CD4-positive, alpha-beta T cell (primary cell): ENCODE data around the gene NREP. TPM values are rescaled to one million over a fixed set of nuclear protein-coding genes. Genes with fewer than 3 reads are reported as not detected.

Experiments used
- ATAC-seq: fragments of 200-7000 bp; cut with Tn5 transposase; one replicate; pipeline ENCODE4 v1.10.0; 2022; ENCODE audit warnings: mild to moderate bottlenecking; ENCODE audit not compliant: poor library complexity
- CTCF ChIA-PET: fragments of 350-600 bp; sonication (Branson Sonifier 250); formaldehyde crosslinking; loops from one replicate; lab custom pipeline; 2021; ENCODE audit warnings: antibody characterized with exemption, inconsistent platforms; lab: Charles Lee
- POLR2A ChIA-PET: fragments of 350-600 bp; sonication (Branson Sonifier 250); formaldehyde crosslinking; loops from one replicate; lab custom pipeline; 2021; ENCODE audit warnings: antibody characterized with exemption, inconsistent platforms; lab: Charles Lee
- DNase-seq, 14 experiments: peaks; one replicate each; pipeline ENCODE4 v3.0.0-alpha.2; 2013 to 2020; ENCODE audit warnings: mixed read lengths in 2 of 14
- H3K27ac ChIP-seq, 2 donors: one replicate each; pipeline versions ENCODE4 v1.5.1 to v1.7.0; 2013; ENCODE audit warnings: low read length in 2 of 2, low read depth in 1 of 2, mild to moderate bottlenecking in 1 of 2
- H3K27me3 ChIP-seq, 2 experiments: 1 replicate in 1 of 2; 2 replicates in 1 of 2; pipeline versions ENCODE4 v1.6.1 to v1.7.0; 2013; ENCODE audit warnings: low read length in 2 of 2, control low read depth in 1 of 2, mild to moderate bottlenecking in 1 of 2, moderate library complexity in 1 of 2; ENCODE audit not compliant: insufficient read depth in 2 of 2, control insufficient read depth in 1 of 2
- H3K36me3 ChIP-seq: one replicate; pipeline ENCODE4 v1.6.1; 2013; ENCODE audit warnings: low read length, control low read depth; ENCODE audit not compliant: insufficient read depth
- H3K4me1 ChIP-seq: one replicate; pipeline ENCODE4 v1.6.1; 2013; ENCODE audit warnings: low read length, control low read depth; ENCODE audit not compliant: insufficient read depth
- H3K4me3 ChIP-seq: one replicate; pipeline ENCODE4 v1.5.1; 2013; ENCODE audit warnings: mild to moderate bottlenecking, low read length, moderate library complexity
- H3K9me3 ChIP-seq, 2 experiments: 1 replicate in 1 of 2; 2 replicates in 1 of 2; pipeline versions ENCODE4 v1.6.1 to v1.7.0; 2013; ENCODE audit warnings: low read length in 2 of 2, mild to moderate bottlenecking in 2 of 2, control low read depth in 1 of 2, moderate library complexity in 1 of 2; ENCODE audit not compliant: control insufficient read depth in 1 of 2, insufficient read depth in 1 of 2
- H3K27ac Mint-ChIP-seq: one replicate; pipeline ENCODE4 v1.8.0; 2020; ENCODE audit warnings: mixed read lengths
- H3K27me3 Mint-ChIP-seq: one replicate; pipeline ENCODE4 v1.8.0; 2021; ENCODE audit warnings: mixed read lengths
- H3K36me3 Mint-ChIP-seq: one replicate; pipeline ENCODE4 v1.8.0; 2021; ENCODE audit warnings: low read depth, mixed read lengths
- H3K4me1 Mint-ChIP-seq: one replicate; pipeline ENCODE4 v1.8.0; 2021; ENCODE audit warnings: low read depth, mixed read lengths
- H3K4me3 Mint-ChIP-seq: one replicate; pipeline ENCODE4 v1.8.0; 2020; ENCODE audit warnings: mild to moderate bottlenecking, mixed read lengths
- H3K9me3 Mint-ChIP-seq: one replicate; pipeline ENCODE4 v1.8.0; 2020; ENCODE audit warnings: mixed read lengths
- intact Hi-C, 2 experiments: fragments of 100-400 bp; cut with DNase I in 1 of 2; cut with micrococcal nuclease in 1 of 2; formaldehyde crosslinking; loops; one replicate each; pipeline versions ENCODE4 v1.15.1 to v1.9.0; 2023 to 2025; cut with DNase I, micrococcal nuclease
- total RNA-seq, 174 experiments: library from RNA in 2 of 174; stranded (reverse) in 2 of 174; gene quantifications; one replicate each; pipeline ENCODE4 v1.2.3 and lab custom pipeline; 2021 to 2026
- TF ChIP-seq, protein P1 (sequence below): fragments of 200-600 bp; IDR thresholded peaks from one replicate; pipeline ENCODE4 v1.8.0; 2022; ENCODE audit warnings: antibody characterized with exemption, mild to moderate bottlenecking

Gene NREP
- total RNA-seq, 2 experiments from 2014 or later: 2.3 to 2.9 TPM

DNA sequence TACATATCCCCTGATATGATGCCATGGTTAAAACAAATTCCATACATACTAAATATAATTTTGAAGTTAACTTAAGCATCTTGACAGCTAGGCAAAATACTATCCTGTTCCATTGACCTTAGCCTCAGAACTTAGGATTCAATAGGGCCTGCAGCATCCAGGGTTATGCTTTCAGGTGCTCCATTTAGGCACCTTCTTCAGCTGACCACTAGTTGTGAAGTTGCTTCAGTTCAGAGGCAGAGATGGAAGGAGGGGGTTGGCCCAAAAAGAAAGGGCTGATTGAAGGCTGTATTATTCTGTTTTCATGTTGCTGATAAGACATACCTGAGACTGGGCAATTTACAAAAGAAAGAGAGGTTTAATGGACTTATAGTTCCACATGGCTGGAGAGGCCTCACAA is 7.0 kb upstream of the NREP start:
- intact Hi-C loops: loop anchor here in 1 of 2 experiments (5.0 kb wide), 1 partner anchor 227 kb away; no protein-coding TSS in a partner anchor
- Histone ChIP-seq H3K36me3 (no peaks in the 10 kb centered on the region), H3K27me3 (no peaks in the 10 kb centered on the region), H3K9me3 (no peaks in the 10 kb centered on the region), H3K27ac (no peak overlapping the region), H3K4me3 (no peak overlapping the region), H3K4me1 (no peaks in the 10 kb centered on the region)
- no peaks in the 10 kb centered on the region for H3K9me3 Mint-ChIP-seq
- ChIA-PET POLR2A (no interaction called here), CTCF (no interaction called here)
- no peak overlapping the region for H3K4me3 Mint-ChIP-seq
- no peak overlapping the region for H3K27ac Mint-ChIP-seq
- DNase-seq (no peak), ATAC-seq (no peak)
- no peaks in the 10 kb centered on the region for H3K36me3 Mint-ChIP-seq
- no peaks in the 10 kb centered on the region for H3K4me1 Mint-ChIP-seq
- TF ChIP-seq, protein P1, sequence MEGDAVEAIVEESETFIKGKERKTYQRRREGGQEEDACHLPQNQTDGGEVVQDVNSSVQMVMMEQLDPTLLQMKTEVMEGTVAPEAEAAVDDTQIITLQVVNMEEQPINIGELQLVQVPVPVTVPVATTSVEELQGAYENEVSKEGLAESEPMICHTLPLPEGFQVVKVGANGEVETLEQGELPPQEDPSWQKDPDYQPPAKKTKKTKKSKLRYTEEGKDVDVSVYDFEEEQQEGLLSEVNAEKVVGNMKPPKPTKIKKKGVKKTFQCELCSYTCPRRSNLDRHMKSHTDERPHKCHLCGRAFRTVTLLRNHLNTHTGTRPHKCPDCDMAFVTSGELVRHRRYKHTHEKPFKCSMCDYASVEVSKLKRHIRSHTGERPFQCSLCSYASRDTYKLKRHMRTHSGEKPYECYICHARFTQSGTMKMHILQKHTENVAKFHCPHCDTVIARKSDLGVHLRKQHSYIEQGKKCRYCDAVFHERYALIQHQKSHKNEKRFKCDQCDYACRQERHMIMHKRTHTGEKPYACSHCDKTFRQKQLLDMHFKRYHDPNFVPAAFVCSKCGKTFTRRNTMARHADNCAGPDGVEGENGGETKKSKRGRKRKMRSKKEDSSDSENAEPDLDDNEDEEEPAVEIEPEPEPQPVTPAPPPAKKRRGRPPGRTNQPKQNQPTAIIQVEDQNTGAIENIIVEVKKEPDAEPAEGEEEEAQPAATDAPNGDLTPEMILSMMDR: no peak
- peaks cover 12% of the 10 kb centered on the region for H3K27me3 Mint-ChIP-seq

DNA sequence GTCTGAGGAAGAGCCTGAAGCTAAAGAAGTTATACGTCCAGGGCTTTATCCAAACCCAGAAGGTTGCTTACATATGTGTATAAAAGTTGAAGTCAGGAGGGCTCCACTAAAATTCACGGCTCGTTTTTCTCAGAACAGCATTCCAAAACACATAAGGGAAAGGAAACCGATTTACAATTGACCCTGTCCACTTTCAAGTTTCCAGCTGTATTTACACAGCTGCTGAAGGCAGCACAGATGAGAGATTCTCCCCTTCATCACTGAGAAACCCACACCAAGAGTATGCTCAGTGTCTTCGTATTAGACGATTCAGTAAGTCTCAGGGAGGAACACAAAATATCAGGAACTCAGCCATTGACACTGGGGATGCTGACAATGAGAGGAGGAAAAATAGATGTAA is 5.9 kb upstream of the NREP start:
- Mint-ChIP-seq H3K4me3 (no peak overlapping the region), H3K9me3 (no peaks in the 10 kb centered on the region), H3K4me1 (peaks cover 6% of the 10 kb centered on the region), H3K27ac (no peak overlapping the region), H3K27me3 (peaks cover 7% of the 10 kb centered on the region), H3K36me3 (no peaks in the 10 kb centered on the region)
- ChIA-PET CTCF (no interaction called here), POLR2A (no interaction called here)
- TF ChIP-seq, protein P1: no peak
- intact Hi-C loops: loop anchor here in 1 of 2 experiments (5.0 kb wide), 1 partner anchor 226 kb away; no protein-coding TSS in a partner anchor
- Histone ChIP-seq H3K27ac (no peak overlapping the region), H3K4me3 (no peak overlapping the region), H3K27me3 (no peaks in the 10 kb centered on the region), H3K36me3 (no peaks in the 10 kb centered on the region), H3K4me1 (peaks cover 3% of the 10 kb centered on the region), H3K9me3 (peaks cover 0 to 2% of the 10 kb centered on the region in 2 experiments)
- DNase-seq (no peak), ATAC-seq (no peak)

DNA sequence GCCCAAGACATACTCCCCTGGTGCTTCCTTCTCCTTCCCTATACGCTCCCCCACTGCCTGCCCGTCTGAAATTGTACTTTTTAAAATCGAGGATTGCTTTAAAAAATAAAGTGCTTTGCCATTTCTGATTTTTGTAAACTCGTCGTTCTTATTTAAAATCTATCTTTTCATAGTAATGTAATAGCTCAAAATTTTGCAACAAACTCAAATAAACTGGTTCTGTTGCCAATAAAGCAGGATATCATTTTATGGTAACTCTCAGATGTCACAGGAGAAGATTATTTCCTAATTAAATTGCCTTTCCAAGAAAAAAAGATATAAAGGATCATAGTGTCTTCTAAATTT is 1.3 kb upstream of the NREP start:
- intact Hi-C loops: loop anchor here in 1 of 2 experiments (5.0 to 10.0 kb wide), 2 partner anchors 404 to 947 kb away; no protein-coding TSS in a partner anchor
- Mint-ChIP-seq H3K36me3 (peaks cover 4% of the 10 kb centered on the region), H3K4me3 (peak overlapping the region; percentile 89), H3K4me1 (peaks cover 28% of the 10 kb centered on the region), H3K27ac (peak overlapping the region; percentile 79), H3K9me3 (no peaks in the 10 kb centered on the region), H3K27me3 (no peaks in the 10 kb centered on the region)
- no peak for ATAC-seq
- H3K4me1 ChIP-seq: peaks cover 5% of the 10 kb centered on the region
- no peak for DNase-seq
- ChIA-PET CTCF (no interaction called here), POLR2A (interaction anchor here (0.6 to 1.8 kb wide), 5 partner anchors 11 to 1218 kb away, joined by 3 to 7 read pairs (median 3); no protein-coding TSS in a partner anchor)
- TF ChIP-seq, protein P1: no peak
- H3K27me3 ChIP-seq: no peaks in the 10 kb centered on the region
- H3K36me3 ChIP-seq: no peaks in the 10 kb centered on the region
- H3K4me3 ChIP-seq: peak overlapping the region; percentile 67
- peak overlapping the region in 1 of 2 donors; percentile 16 for H3K27ac ChIP-seq
- H3K9me3 ChIP-seq: peaks cover 0 to 4% of the 10 kb centered on the region in 2 experiments
